Heart left ventricle (tissue), 16 donors: ENCODE data around the gene OR52E8. TPM values are rescaled to one million over a fixed set of nuclear protein-coding genes. Genes with fewer than 3 reads are reported as not detected.

ENCODE experiments used
- ATAC-seq, 4 donors: fragments of 200-7000 bp; cut with Tn5 transposase; one replicate each; pipeline ENCODE4 v1.9.1; 2020 to 2022; ENCODE audit warnings: moderate library complexity in 4 of 4, mild to moderate bottlenecking in 3 of 4, moderate number of reproducible peaks in 1 of 4
- DNase-seq, 5 donors: peaks; one replicate each; pipeline ENCODE4 v3.0.0-alpha.2; 2020
- H3K27ac ChIP-seq, 12 donors: fragments of 200-600 bp; sonication (generic) in 4 of 12; one replicate each; pipeline versions ENCODE4 v1.5.0 to v1.8.0; 2016 to 2022; ENCODE audit warnings: mild to moderate bottlenecking in 2 of 12
- H3K27me3 ChIP-seq, 9 donors: fragments of 200-600 bp; sonication (generic) in 2 of 9; one replicate each; pipeline versions ENCODE4 v1.5.1 to v1.8.0; 2016 to 2022; ENCODE audit warnings: mild to moderate bottlenecking in 3 of 9
- H3K36me3 ChIP-seq, 9 donors: fragments of 200-600 bp; sonication (generic) in 2 of 9; one replicate each; pipeline versions ENCODE4 v1.5.0 to v1.8.0; 2018 to 2022; ENCODE audit warnings: mild to moderate bottlenecking in 2 of 9
- H3K4me1 ChIP-seq, 12 donors: fragments of 200-600 bp; sonication (generic) in 4 of 12; one replicate each; pipeline versions ENCODE4 v1.5.0 to v1.8.0; 2016 to 2022; ENCODE audit warnings: mild to moderate bottlenecking in 3 of 12
- H3K4me3 ChIP-seq, 12 donors: fragments of 200-600 bp; sonication (generic) in 4 of 12; one replicate each; pipeline versions ENCODE4 v1.5.0 to v1.8.0; 2017 to 2022; ENCODE audit warnings: mild to moderate bottlenecking in 9 of 12, moderate library complexity in 4 of 12
- H3K9me3 ChIP-seq, 12 donors: fragments of 200-600 bp; sonication (generic) in 4 of 12; one replicate each; pipeline versions ENCODE4 v1.5.0 to v1.8.0; 2016 to 2022; ENCODE audit warnings: mild to moderate bottlenecking in 1 of 12
- CTCF ChIP-seq, 12 donors: fragments of 200-600 bp; sonication (generic) in 4 of 12; IDR thresholded peaks; one replicate each; pipeline versions ENCODE4 v1.5.0 to v1.8.0; 2018 to 2022; ENCODE audit warnings: antibody characterized with exemption in 12 of 12, mild to moderate bottlenecking in 5 of 12
- POLR2A ChIP-seq, 2 donors: fragments of 450-650 bp; IDR thresholded peaks; one replicate each; pipeline ENCODE4 v1.6.1; 2017; ENCODE audit warnings: antibody characterized with exemption in 2 of 2, mild to moderate bottlenecking in 2 of 2, moderate library complexity in 2 of 2
- WGBS, 4 donors: extraction: QIAGEN DNeasy Blood & Tissue Kit in 2 of 4; methylation state at CpG; one replicate each; pipeline versions ENCODE4 v1.1.5 to v1.1.7; 2013 to 2018; 5-methylcytosine and 5-hydroxymethylcytosine counted together
- intact Hi-C, 10 donors: fragments of 100-400 bp; cut with DNase I; formaldehyde crosslinking; loops; one replicate each; pipeline versions ENCODE4 v1.11.1 to v1.14.2; 2022
- polyA plus RNA-seq, 2 donors: library from polyadenylated mRNA; stranded (reverse); fragments of 200-250 nt; gene quantifications; one replicate each; pipeline ENCODE4 v1.2.3, GENCODE V29; 2013
- total RNA-seq, 9 donors: library from RNA; depleted of rRNA in 2 of 9; stranded (reverse); fragments of >200 nt in 2 of 9; fragmentation: NEBNext Ultra II Directional in 3 of 9; extraction: Animal tissue kit (Norgen Biotek cat#: 25700) in 3 of 9; gene quantifications; one replicate each; pipeline versions ENCODE4 v1.1.0 to v1.2.4, GENCODE V29; 2016 to 2023
- donor health status: ischemic (EF 13 %, LVEDD 7.1; RV severe dilation, severe dysfunction).
- donor health status: healthy with polysubstance abuse.
- donor health status: DM: no; HTN: yes; CAD: no.
- donor health status: DM: no; HTN: no; CAD: no.
- donor health status: ischemic (EF 25% LVEDD 6.9; RV normal size, moderate dysfunction).
- donor health status: ischemic (EF 25% LVEDD 5.7; RV mildly dilated, moderate dysfunction).
- donor health status: healthy.
- donor health status: DM: yes; HTN: yes; CAD: no.
- donor health status: ischemic (EF 35%, LVEDD 5.7; RV mildly dilated, moderate dysfunction).
- donor health status: nonischemic (EF 11% LVEDD 7.7; RV severe dilation, severe dysfunction).
- donor health status: DM: yes; HTN: yes; CAD: no.
- donor health status: PGD.
- donor health status: ischemic (EF 29% LVEDD 5.4; RV normal size, mild dysfunction).
- donor health status: nonischemic (EF 23%, LVEDD 6.1; RV moderate dilation, normal function).

The OR52E8 gene
- total and polyA plus RNA-seq, 11 donors = not detected

- 50 to 64% (median 55%) methylated on average over 2 of the region's 2 CpGs for WGBS, 4 donors
- Histone ChIP-seq H3K4me1 (no peaks in the 10 kb centered on the region), H3K27me3 (no peaks in the 10 kb centered on the region), H3K9me3 (no peaks in the 10 kb centered on the region), H3K27ac (no peak overlapping the region), H3K4me3 (no peak overlapping the region), H3K36me3 (no peaks in the 10 kb centered on the region)
- ATAC-seq (no peak), DNase-seq (no peak)
- intact Hi-C loops = no loop called here
- TF ChIP-seq POLR2A (IDR thresholded peaks at IDR 0.05) (no peak), CTCF (IDR thresholded peaks at IDR 0.05) (no peak)
Measured at GRCh38 chr11:5878564-5878963, 21.1 kb upstream of the OR52E8 start.

- TF ChIP-seq POLR2A (IDR thresholded peaks at IDR 0.05) = no peak
- TF ChIP-seq CTCF (IDR thresholded peaks at IDR 0.05) = no peak
- no peak overlapping the region for H3K27ac ChIP-seq
- no peak for DNase-seq
- no peaks in the 10 kb centered on the region for H3K27me3 ChIP-seq
- peaks cover 0 to 8% (median 0%) of the 10 kb centered on the region in 12 donors for H3K9me3 ChIP-seq
- no peaks in the 10 kb centered on the region for H3K36me3 ChIP-seq
- no peak for ATAC-seq
- 76 to 82% (median 77%) methylated on average over 2 of the region's 2 CpGs for WGBS, 4 donors
- no peaks in the 10 kb centered on the region for H3K4me1 ChIP-seq
- intact Hi-C loops = no loop called here
- H3K4me3 ChIP-seq = no peak overlapping the region
Measured at GRCh38 chr11:5865826-5866225, 8.3 kb upstream of the OR52E8 start.

- Histone ChIP-seq H3K36me3 (no peaks in the 10 kb centered on the region), H3K9me3 (peaks cover 0 to 15% (median 0%) of the 10 kb centered on the region in 12 donors), H3K4me1 (no peaks in the 10 kb centered on the region), H3K27ac (no peak overlapping the region), H3K27me3 (no peaks in the 10 kb centered on the region), H3K4me3 (no peak overlapping the region)
- ATAC-seq = no peak
- 86 to 100% (median 93%) methylated on average over 1 of the region's 1 CpG for WGBS, 4 donors
- no peak for DNase-seq
- intact Hi-C loops = no loop called here
- TF ChIP-seq POLR2A (IDR thresholded peaks at IDR 0.05) (no peak), CTCF (IDR thresholded peaks at IDR 0.05) (no peak)
Measured at GRCh38 chr11:5851002-5851401, 6.5 kb downstream of the OR52E8 start.

- TF ChIP-seq POLR2A (IDR thresholded peaks at IDR 0.05) (no peak), CTCF (IDR thresholded peaks at IDR 0.05) (no peak)
- DNase-seq (no peak), ATAC-seq (no peak)
- no peak overlapping the region for H3K27ac ChIP-seq
- H3K4me3 ChIP-seq = no peak overlapping the region
- H3K4me1 ChIP-seq = no peaks in the 10 kb centered on the region
- no peaks in the 10 kb centered on the region for H3K27me3 ChIP-seq
- peaks cover 0 to 12% (median 0%) of the 10 kb centered on the region in 12 donors for H3K9me3 ChIP-seq
- no peaks in the 10 kb centered on the region for H3K36me3 ChIP-seq
- intact Hi-C loops = no loop called here
Measured at GRCh38 chr11:5847711-5848110, 9.8 kb downstream of the OR52E8 start.
